ENCODE measurements around the gene EEF1A2.
A peak's percentile ranks its signal among the peaks of the same experiment; 100 is the strongest.

DNA sequence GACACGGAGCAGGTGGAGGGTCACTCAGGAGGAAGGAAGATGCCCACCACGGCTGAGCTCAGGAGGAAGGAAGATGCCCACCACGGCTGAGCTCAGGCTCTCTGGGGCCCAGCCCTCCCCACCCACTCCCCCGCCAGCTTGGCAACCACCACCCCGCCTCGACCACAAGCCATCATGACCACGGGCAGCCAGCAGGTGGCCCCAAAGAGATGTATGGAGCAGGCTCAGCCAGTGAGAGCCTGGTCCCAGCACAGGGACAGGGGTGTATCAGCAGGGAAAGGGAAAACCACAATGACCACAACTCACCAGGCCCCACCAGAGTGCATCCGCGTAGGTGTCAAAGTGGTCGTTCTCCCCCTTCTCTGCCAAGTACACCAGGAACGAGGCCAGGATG is 56.8 kb downstream of the EEF1A2 start:
- TF ChIP-seq, protein P1, sequence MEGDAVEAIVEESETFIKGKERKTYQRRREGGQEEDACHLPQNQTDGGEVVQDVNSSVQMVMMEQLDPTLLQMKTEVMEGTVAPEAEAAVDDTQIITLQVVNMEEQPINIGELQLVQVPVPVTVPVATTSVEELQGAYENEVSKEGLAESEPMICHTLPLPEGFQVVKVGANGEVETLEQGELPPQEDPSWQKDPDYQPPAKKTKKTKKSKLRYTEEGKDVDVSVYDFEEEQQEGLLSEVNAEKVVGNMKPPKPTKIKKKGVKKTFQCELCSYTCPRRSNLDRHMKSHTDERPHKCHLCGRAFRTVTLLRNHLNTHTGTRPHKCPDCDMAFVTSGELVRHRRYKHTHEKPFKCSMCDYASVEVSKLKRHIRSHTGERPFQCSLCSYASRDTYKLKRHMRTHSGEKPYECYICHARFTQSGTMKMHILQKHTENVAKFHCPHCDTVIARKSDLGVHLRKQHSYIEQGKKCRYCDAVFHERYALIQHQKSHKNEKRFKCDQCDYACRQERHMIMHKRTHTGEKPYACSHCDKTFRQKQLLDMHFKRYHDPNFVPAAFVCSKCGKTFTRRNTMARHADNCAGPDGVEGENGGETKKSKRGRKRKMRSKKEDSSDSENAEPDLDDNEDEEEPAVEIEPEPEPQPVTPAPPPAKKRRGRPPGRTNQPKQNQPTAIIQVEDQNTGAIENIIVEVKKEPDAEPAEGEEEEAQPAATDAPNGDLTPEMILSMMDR (conservative IDR thresholded peaks at IDR 0.05): peak; percentile 81
- TF ChIP-seq EZH2 (IDR thresholded peaks at IDR 0.05; ENCODE audit: low read depth): no peak

Data from PC-9 (cell line).